SK-N-SH (cell line): ENCODE measurements around the gene PTPRB. TPM values are rescaled to one million over a fixed set of nuclear protein-coding genes. Genes with fewer than 3 reads are reported as not detected.

ENCODE experiments used
- CTCF ChIA-PET: fragments of 300-600, 350-600 bp; formaldehyde crosslinking; extraction: SDS; loops from one replicate; lab custom pipeline; 2021; lab: Yijun Ruan, JAX
- POLR2A ChIA-PET: fragments of 350-600 bp; sonication (Branson Sonifier 250); formaldehyde crosslinking; extraction: SDS; loops from one replicate; lab custom pipeline; 2020; ENCODE audit warnings: antibody characterized with exemption, inconsistent platforms; lab: Yijun Ruan, JAX
- DNase-seq: peaks from one replicate; pipeline ENCODE4 v3.0.0; 2012
- H2AFZ ChIP-seq: fragments of 200-600 bp; sonication (generic); 2 replicates; pipeline ENCODE4 v1.8.1; 2016; ENCODE audit warnings: antibody characterized with exemption, mild to moderate bottlenecking, low read depth
- H3F3A ChIP-seq: fragments of 200-600 bp; sonication (generic); replicated peaks from 2 replicates; pipeline ENCODE3; 2016; ENCODE audit warnings: antibody characterized with exemption, mild to moderate bottlenecking; ENCODE audit not compliant: insufficient read depth
- H3K27ac ChIP-seq, 2 experiments: fragments of 200-500 bp in 1 of 2; fragments of 200-600 bp in 1 of 2; sonication (Bioruptor generic) in 1 of 2; sonication (generic), shearing (Covaris generic) in 1 of 2; 2 replicates each; pipeline versions ENCODE4 v1.5.1 to v1.6.1; 2014 to 2016; ENCODE audit warnings: low read depth in 2 of 2, inconsistent platforms in 1 of 2, low read length in 1 of 2, mild to moderate bottlenecking in 1 of 2, mixed read lengths in 1 of 2
- H3K27me3 ChIP-seq: fragments of 200-600 bp; sonication (generic), shearing (Covaris generic); 2 replicates; pipeline ENCODE4 v1.6.1; 2016; ENCODE audit warnings: mixed run types; ENCODE audit not compliant: insufficient read depth
- H3K36me3 ChIP-seq, 2 experiments: fragments of 200-500 bp in 1 of 2; fragments of 200-600 bp in 1 of 2; sonication (Bioruptor generic) in 1 of 2; sonication (generic) in 1 of 2; replicated peaks in 1 of 2; 2 replicates each; pipeline versions ENCODE3 to v1.5.1; 2014 to 2016; ENCODE audit warnings: low read length in 1 of 2, mild to moderate bottlenecking in 1 of 2; ENCODE audit not compliant: insufficient read depth in 2 of 2, control insufficient read depth in 1 of 2
- H3K4me1 ChIP-seq, 2 experiments: fragments of 200-500 bp in 1 of 2; fragments of 200-600 bp in 1 of 2; sonication (Bioruptor generic) in 1 of 2; sonication (generic), shearing (Covaris generic) in 1 of 2; 2 replicates each; pipeline versions ENCODE4 v1.5.1 to v1.6.1; 2014 to 2016; ENCODE audit warnings: low read depth in 1 of 2, low read length in 1 of 2, mixed run types in 1 of 2; ENCODE audit not compliant: insufficient read depth in 2 of 2, control insufficient read depth in 1 of 2
- H3K4me2 ChIP-seq: fragments of 200-600 bp; sonication (generic), shearing (Covaris generic); 2 replicates; pipeline ENCODE4 v1.6.1; 2017; ENCODE audit warnings: mixed run types
- H3K4me3 ChIP-seq, 2 experiments: fragments of 200-500 bp in 1 of 2; fragments of 200-600 bp in 1 of 2; sonication (Bioruptor generic) in 1 of 2; sonication (generic), shearing (Covaris generic) in 1 of 2; 2 replicates each; pipeline versions ENCODE4 v1.5.1 to v1.8.1; 2014 to 2016; ENCODE audit warnings: low read depth in 2 of 2, inconsistent platforms in 1 of 2, low read length in 1 of 2, mild to moderate bottlenecking in 1 of 2, mixed read lengths in 1 of 2, moderate library complexity in 1 of 2
- H3K79me2 ChIP-seq: fragments of 200-600 bp; sonication (generic); 2 replicates; pipeline ENCODE4 v1.8.1; 2017; ENCODE audit warnings: mild to moderate bottlenecking; ENCODE audit not compliant: insufficient read depth
- H3K9ac ChIP-seq: fragments of 200-600 bp; sonication (generic); 2 replicates; pipeline ENCODE4 v1.6.1; 2017; ENCODE audit warnings: mixed run types
- H3K9me2 ChIP-seq: fragments of 200-600 bp; sonication (generic); 2 replicates; pipeline ENCODE4 v1.6.1; 2017; ENCODE audit warnings: mixed run types
- H3K9me3 ChIP-seq: fragments of 200-600 bp; sonication (generic); 2 replicates; pipeline ENCODE4 v1.6.1; 2017; ENCODE audit warnings: mixed run types, mild to moderate bottlenecking, moderate library complexity
- H4K20me1 ChIP-seq: fragments of 200-600 bp; sonication (generic); 2 replicates; pipeline ENCODE4 v1.6.1; 2017; ENCODE audit warnings: mild to moderate bottlenecking, mixed run types; ENCODE audit not compliant: insufficient read depth
- ELF1 ChIP-seq: IDR thresholded peaks from 2 replicates; pipeline ENCODE4 v1.4.0; 2012
- EZH2phosphoT487 ChIP-seq: fragments of 200-600 bp; sonication (generic); IDR thresholded peaks from 2 replicates; pipeline ENCODE4 v1.6.1; 2017; ENCODE audit warnings: low read depth, mixed run types, mild to moderate bottlenecking, antibody characterized with exemption, moderate library complexity, borderline replicate concordance
- FOSL2 ChIP-seq: IDR thresholded peaks from 2 replicates; pipeline ENCODE4 v1.4.0; 2012; ENCODE audit warnings: low read depth, mild to moderate bottlenecking, moderate library complexity, borderline replicate concordance
- GABPA ChIP-seq: IDR thresholded peaks from 2 replicates; pipeline ENCODE4 v1.4.0; 2012; ENCODE audit warnings: low read depth, mild to moderate bottlenecking
- GATA2 ChIP-seq: sonication (generic); formaldehyde crosslinking; IDR thresholded peaks from 2 replicates; pipeline ENCODE4 v1.5.0; 2020; ENCODE audit warnings: mild to moderate bottlenecking, missing genetic modification reagents
- MEF2A ChIP-seq: IDR thresholded peaks from 2 replicates; pipeline ENCODE4 v1.4.0; 2012; ENCODE audit warnings: low read depth, borderline replicate concordance
- NFIC ChIP-seq: IDR thresholded peaks from 2 replicates; pipeline ENCODE4 v1.4.0; 2012; ENCODE audit warnings: borderline replicate concordance
- NRF1 ChIP-seq: IDR thresholded peaks from 2 replicates; pipeline ENCODE4 v1.6.1; 2012; ENCODE audit warnings: low read depth, mild to moderate bottlenecking, low read length
- POLR2AphosphoS5 ChIP-seq: IDR thresholded peaks from 2 replicates; pipeline ENCODE4 v1.6.1; 2012; ENCODE audit warnings: low read depth, low read length
- RCOR1 ChIP-seq: fragments of 150-350 bp; IDR thresholded peaks from 2 replicates; pipeline ENCODE4 v1.6.1; 2017; ENCODE audit warnings: antibody characterized with exemption, low read length
- RXRA ChIP-seq: IDR thresholded peaks from 2 replicates; pipeline ENCODE4 v1.4.0; 2012; ENCODE audit warnings: low read depth, mild to moderate bottlenecking, borderline replicate concordance
- SMC3 ChIP-seq: IDR thresholded peaks from 2 replicates; pipeline ENCODE4 v1.6.1; 2012; ENCODE audit warnings: low read depth, low read length, improper control_type of control experiment
- TAF1 ChIP-seq: IDR thresholded peaks from 2 replicates; pipeline ENCODE4 v1.6.1; 2012; ENCODE audit warnings: low read depth, mild to moderate bottlenecking, low read length, moderate library complexity, borderline replicate concordance
- TEAD4 ChIP-seq: IDR thresholded peaks from 2 replicates; pipeline ENCODE4 v1.4.0; 2012; ENCODE audit warnings: mild to moderate bottlenecking, borderline replicate concordance; ENCODE audit not compliant: insufficient read depth
- YY1 ChIP-seq: IDR thresholded peaks from 2 replicates; pipeline ENCODE4 v1.4.0; 2012; ENCODE audit warnings: low read depth, mild to moderate bottlenecking
- WGBS: methylation state at CpG from one replicate; pipeline ENCODE4 v1.1.6; 2017; ENCODE audit warnings: low lambda C conversion rate; 5-methylcytosine and 5-hydroxymethylcytosine counted together
- polyA plus RNA-seq, 3 experiments: library from polyadenylated mRNA; depleted of rRNA; stranded (reverse); fragments of >200 nt; gene quantifications; 2 replicates each; pipeline ENCODE4 v1.2.3, GENCODE V29; 2012
- TF ChIP-seq, protein P1 (sequence below): IDR thresholded peaks from 2 replicates; pipeline ENCODE4 v1.6.1; 2012; ENCODE audit warnings: mild to moderate bottlenecking, low read depth, low read length, moderate library complexity
- TF ChIP-seq, protein P2 (sequence below): IDR thresholded peaks from 2 replicates; pipeline ENCODE4; 2012
- TF ChIP-seq, protein P3 (sequence below): fragments of 150-350 bp; IDR thresholded peaks from 2 replicates; pipeline ENCODE4 v1.6.1; 2016; ENCODE audit warnings: mild to moderate bottlenecking, low read depth, low read length
- TF ChIP-seq, protein P4 (sequence below): IDR thresholded peaks from 2 replicates; pipeline ENCODE4 v1.4.0; 2012; ENCODE audit warnings: low read depth

The PTPRB gene
- polyA plus RNA-seq, 1 of the 3 experiments (the other 2 are of a cell fraction): 1.1 TPM

DNA sequence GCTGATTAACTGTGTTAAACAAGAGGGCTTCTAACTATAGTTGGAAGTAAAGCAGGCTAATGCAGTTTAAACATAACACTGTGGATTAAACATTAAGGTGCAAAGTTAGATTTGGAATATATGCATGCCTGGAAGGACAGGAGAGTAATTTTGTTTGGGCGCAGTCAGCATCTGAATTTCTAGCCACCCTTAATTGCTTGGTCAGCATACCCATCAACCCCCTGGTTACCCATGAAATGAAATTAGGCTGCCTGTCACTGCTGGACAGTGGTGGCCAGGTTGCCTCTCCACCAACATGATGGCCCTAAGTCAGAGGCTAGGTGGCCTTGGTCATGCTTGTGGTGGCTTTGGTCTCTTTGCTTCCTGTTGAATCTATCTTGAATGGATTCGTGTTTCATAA, 30.0 kb upstream of the PTPRB start:
- Histone ChIP-seq H3K36me3 (no peaks in the 10 kb centered on the region), H2AFZ (no peak overlapping the region), H3K27ac (no peak overlapping the region), H3K4me1 (peaks cover 3 to 16% of the 10 kb centered on the region in 2 experiments; a peak in 3 of 4 replicates), H4K20me1 (no peaks in the 10 kb centered on the region), H3K79me2 (no peaks in the 10 kb centered on the region), H3K27me3 (no peaks in the 10 kb centered on the region), H3K9ac (no peak overlapping the region), H3K4me2 (no peak overlapping the region), H3K4me3 (no peak overlapping the region), H3K9me3 (no peaks in the 10 kb centered on the region), H3F3A (peaks cover 5% of the 10 kb centered on the region), H3K9me2 (no peaks in the 10 kb centered on the region)
- CTCF ChIA-PET: no interaction called here
- 62% methylated on average over 2 of the region's 2 CpGs for whole genome bisulfite sequencing
- POLR2A ChIA-PET: no interaction called here
- TF ChIP-seq EZH2phosphoT487: no peak
- no peak for TF ChIP-seq NRF1
- TF ChIP-seq, protein P1, sequence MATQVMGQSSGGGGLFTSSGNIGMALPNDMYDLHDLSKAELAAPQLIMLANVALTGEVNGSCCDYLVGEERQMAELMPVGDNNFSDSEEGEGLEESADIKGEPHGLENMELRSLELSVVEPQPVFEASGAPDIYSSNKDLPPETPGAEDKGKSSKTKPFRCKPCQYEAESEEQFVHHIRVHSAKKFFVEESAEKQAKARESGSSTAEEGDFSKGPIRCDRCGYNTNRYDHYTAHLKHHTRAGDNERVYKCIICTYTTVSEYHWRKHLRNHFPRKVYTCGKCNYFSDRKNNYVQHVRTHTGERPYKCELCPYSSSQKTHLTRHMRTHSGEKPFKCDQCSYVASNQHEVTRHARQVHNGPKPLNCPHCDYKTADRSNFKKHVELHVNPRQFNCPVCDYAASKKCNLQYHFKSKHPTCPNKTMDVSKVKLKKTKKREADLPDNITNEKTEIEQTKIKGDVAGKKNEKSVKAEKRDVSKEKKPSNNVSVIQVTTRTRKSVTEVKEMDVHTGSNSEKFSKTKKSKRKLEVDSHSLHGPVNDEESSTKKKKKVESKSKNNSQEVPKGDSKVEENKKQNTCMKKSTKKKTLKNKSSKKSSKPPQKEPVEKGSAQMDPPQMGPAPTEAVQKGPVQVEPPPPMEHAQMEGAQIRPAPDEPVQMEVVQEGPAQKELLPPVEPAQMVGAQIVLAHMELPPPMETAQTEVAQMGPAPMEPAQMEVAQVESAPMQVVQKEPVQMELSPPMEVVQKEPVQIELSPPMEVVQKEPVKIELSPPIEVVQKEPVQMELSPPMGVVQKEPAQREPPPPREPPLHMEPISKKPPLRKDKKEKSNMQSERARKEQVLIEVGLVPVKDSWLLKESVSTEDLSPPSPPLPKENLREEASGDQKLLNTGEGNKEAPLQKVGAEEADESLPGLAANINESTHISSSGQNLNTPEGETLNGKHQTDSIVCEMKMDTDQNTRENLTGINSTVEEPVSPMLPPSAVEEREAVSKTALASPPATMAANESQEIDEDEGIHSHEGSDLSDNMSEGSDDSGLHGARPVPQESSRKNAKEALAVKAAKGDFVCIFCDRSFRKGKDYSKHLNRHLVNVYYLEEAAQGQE: no peak
- TF ChIP-seq, protein P2, sequence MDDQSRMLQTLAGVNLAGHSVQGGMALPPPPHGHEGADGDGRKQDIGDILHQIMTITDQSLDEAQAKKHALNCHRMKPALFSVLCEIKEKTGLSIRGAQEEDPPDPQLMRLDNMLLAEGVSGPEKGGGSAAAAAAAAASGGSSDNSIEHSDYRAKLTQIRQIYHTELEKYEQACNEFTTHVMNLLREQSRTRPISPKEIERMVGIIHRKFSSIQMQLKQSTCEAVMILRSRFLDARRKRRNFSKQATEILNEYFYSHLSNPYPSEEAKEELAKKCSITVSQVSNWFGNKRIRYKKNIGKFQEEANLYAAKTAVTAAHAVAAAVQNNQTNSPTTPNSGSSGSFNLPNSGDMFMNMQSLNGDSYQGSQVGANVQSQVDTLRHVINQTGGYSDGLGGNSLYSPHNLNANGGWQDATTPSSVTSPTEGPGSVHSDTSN: no peak
- no peak for TF ChIP-seq NFIC
- no peak for DNase-seq

DNA sequence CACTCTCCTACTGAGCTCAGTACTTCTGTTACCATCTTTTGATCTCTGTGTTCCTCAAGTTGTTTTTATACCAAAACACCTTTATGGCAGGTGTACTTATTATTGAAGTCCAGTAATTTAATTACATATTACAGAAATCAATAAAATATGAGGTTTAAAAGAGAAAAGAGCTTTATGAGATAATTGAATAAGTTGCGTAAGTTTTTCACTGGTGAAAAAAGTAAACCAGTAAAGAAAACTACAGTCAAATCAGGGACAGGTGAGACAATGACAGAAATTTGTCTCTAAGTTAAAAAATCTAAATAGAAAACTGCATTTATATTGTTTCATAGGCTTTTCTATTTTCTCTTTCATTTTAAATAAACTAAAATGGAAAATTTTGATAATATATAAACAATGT, 29.1 kb upstream of the PTPRB start:
- no peaks in the 10 kb centered on the region for H4K20me1 ChIP-seq
- H3F3A ChIP-seq: peaks cover 5% of the 10 kb centered on the region
- 98% methylated on average over 1 of the region's 1 CpG for WGBS
- no peak overlapping the region for H2AFZ ChIP-seq
- peaks cover 11 to 17% of the 10 kb centered on the region in 2 experiments; a peak in 3 of 4 replicates for H3K4me1 ChIP-seq
- no peaks in the 10 kb centered on the region for H3K79me2 ChIP-seq
- no peaks in the 10 kb centered on the region for H3K36me3 ChIP-seq
- ChIA-PET POLR2A (no interaction called here), CTCF (interaction anchor here (0.8 kb wide), 1 partner anchor 10 kb away, joined by 3 read pairs; no protein-coding TSS in a partner anchor)
- H3K9ac ChIP-seq: no peak overlapping the region
- H3K27me3 ChIP-seq: no peaks in the 10 kb centered on the region
- no peak overlapping the region for H3K4me2 ChIP-seq
- no peaks in the 10 kb centered on the region for H3K9me2 ChIP-seq
- H3K27ac ChIP-seq: no peak overlapping the region
- no peak overlapping the region for H3K4me3 ChIP-seq
- no peaks in the 10 kb centered on the region for H3K9me3 ChIP-seq
- no peak for DNase-seq
- TF ChIP-seq POLR2AphosphoS5 (no peak), YY1 (no peak), GATA2 (no peak), NRF1 (no peak), TEAD4 (no peak), TAF1 (no peak), ELF1 (no peak), FOSL2 (no peak), SMC3 (no peak), GABPA (no peak), RXRA (no peak), RCOR1 (no peak), MEF2A (no peak)
- TF ChIP-seq, protein P3, sequence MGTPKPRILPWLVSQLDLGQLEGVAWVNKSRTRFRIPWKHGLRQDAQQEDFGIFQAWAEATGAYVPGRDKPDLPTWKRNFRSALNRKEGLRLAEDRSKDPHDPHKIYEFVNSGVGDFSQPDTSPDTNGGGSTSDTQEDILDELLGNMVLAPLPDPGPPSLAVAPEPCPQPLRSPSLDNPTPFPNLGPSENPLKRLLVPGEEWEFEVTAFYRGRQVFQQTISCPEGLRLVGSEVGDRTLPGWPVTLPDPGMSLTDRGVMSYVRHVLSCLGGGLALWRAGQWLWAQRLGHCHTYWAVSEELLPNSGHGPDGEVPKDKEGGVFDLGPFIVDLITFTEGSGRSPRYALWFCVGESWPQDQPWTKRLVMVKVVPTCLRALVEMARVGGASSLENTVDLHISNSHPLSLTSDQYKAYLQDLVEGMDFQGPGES: no peak
- TF ChIP-seq, protein P1: no peak
- TF ChIP-seq, protein P4, sequence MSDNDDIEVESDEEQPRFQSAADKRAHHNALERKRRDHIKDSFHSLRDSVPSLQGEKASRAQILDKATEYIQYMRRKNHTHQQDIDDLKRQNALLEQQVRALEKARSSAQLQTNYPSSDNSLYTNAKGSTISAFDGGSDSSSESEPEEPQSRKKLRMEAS: no peak
